SK-N-SH (cell line): Measurements from ENCODE around the gene RFX4.

Experiments
- EP300 ChIP-seq, 2 experiments: IDR thresholded peaks; 2 replicates each; pipeline versions ENCODE4 v1.4.0 to v1.6.1; 2012; ENCODE audit warnings: borderline replicate concordance in 1 of 2, low read depth in 1 of 2, low read length in 1 of 2
- RAD21 ChIP-seq: IDR thresholded peaks from 2 replicates; pipeline ENCODE4 v1.6.1; 2012; ENCODE audit warnings: mild to moderate bottlenecking, low read length
- SMC3 ChIP-seq: IDR thresholded peaks from 2 replicates; pipeline ENCODE4 v1.6.1; 2012; ENCODE audit warnings: low read depth, low read length, improper control_type of control experiment
- TAF1 ChIP-seq: IDR thresholded peaks from 2 replicates; pipeline ENCODE4 v1.6.1; 2012; ENCODE audit warnings: low read depth, mild to moderate bottlenecking, low read length, moderate library complexity, borderline replicate concordance
- TF ChIP-seq, protein P1 (sequence below): fragments of 200-600 bp; sonication (generic); IDR thresholded peaks from 2 replicates; pipeline ENCODE4 v1.6.1; 2017; ENCODE audit warnings: antibody characterized with exemption, mild to moderate bottlenecking, moderate library complexity
- TF ChIP-seq, protein P2 (sequence below): IDR thresholded peaks from 2 replicates; pipeline ENCODE4 v1.4.0; 2012; ENCODE audit warnings: low read depth

DNA sequence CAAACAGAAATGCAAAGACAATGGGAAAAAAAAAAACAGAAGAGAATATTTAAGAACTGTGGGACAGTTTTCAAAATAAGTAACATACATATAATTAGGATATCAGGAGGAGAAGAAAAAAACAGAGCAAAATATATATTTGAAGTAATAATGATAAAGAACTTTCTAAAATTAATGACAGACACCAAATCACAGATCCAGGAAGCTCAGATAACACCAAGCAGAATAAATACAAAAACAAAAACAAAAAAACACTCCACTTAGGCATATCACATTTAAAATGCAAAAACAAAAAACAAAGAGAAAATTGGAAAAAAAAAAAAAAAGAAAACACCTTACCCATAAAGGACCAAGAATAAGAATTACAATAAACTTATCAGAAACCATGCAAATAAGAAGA, 9.6 kb upstream of the RFX4 start:
- TF ChIP-seq, protein P1, sequence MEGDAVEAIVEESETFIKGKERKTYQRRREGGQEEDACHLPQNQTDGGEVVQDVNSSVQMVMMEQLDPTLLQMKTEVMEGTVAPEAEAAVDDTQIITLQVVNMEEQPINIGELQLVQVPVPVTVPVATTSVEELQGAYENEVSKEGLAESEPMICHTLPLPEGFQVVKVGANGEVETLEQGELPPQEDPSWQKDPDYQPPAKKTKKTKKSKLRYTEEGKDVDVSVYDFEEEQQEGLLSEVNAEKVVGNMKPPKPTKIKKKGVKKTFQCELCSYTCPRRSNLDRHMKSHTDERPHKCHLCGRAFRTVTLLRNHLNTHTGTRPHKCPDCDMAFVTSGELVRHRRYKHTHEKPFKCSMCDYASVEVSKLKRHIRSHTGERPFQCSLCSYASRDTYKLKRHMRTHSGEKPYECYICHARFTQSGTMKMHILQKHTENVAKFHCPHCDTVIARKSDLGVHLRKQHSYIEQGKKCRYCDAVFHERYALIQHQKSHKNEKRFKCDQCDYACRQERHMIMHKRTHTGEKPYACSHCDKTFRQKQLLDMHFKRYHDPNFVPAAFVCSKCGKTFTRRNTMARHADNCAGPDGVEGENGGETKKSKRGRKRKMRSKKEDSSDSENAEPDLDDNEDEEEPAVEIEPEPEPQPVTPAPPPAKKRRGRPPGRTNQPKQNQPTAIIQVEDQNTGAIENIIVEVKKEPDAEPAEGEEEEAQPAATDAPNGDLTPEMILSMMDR, result no peak
- TF ChIP-seq, protein P2, sequence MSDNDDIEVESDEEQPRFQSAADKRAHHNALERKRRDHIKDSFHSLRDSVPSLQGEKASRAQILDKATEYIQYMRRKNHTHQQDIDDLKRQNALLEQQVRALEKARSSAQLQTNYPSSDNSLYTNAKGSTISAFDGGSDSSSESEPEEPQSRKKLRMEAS, result no peak
- TF ChIP-seq TAF1 (no peak), RAD21 (no peak), SMC3 (no peak), EP300 (IDR thresholded peaks at IDR 0.05; ENCODE audit: borderline replicate concordance in 1 of 2, low read depth in 1 of 2, low read length in 1 of 2) (no peak)
